ENCODE results near the gene DOCK8.

- TF ChIP-seq POLR2A (IDR thresholded peaks at IDR 0.05) (no peak), CTCF (IDR thresholded peaks at IDR 0.05) (no peak), POLR2AphosphoS5 (IDR thresholded peaks at IDR 0.05) (no peak)
Measured at GRCh38 chr9:376115-376514, 161.4 kb downstream of the DOCK8 start.
